HG02798 (cell line): Measurements from ENCODE around the gene SETD5.

ENCODE experiments used
- ATAC-seq: cut with Tn5 transposase; IDR thresholded peaks from one replicate; pipeline ENCODE4 v1.9.1; 2021; ENCODE audit warnings: mild to moderate bottlenecking; ENCODE audit not compliant: unreplicated experiment, poor library complexity

Gene SETD5

GRCh38 chr3:9405756-9406155 lies 8.3 kb downstream of the SETD5 start:
- ATAC-seq = no peak

- ATAC-seq = no peak
Observed at GRCh38 chr3:9406856-9407626, 9.6 kb downstream of the SETD5 start.

GRCh38 chr3:9408061-9408460 lies 10.6 kb downstream of the SETD5 start:
- ATAC-seq = no peak

- no peak for ATAC-seq
Observed at GRCh38 chr3:9408546-9408945, 11.1 kb downstream of the SETD5 start.

- ATAC-seq = no peak
Observed at GRCh38 chr3:9409981-9410854, 12.8 kb downstream of the SETD5 start.

- ATAC-seq = no peak
Observed at GRCh38 chr3:9411302-9411701, 13.9 kb downstream of the SETD5 start.

GRCh38 chr3:9412293-9412692 lies 14.9 kb downstream of the SETD5 start:
- no peak for ATAC-seq

GRCh38 chr3:9414826-9415225 lies 17.4 kb downstream of the SETD5 start:
- no peak for ATAC-seq

GRCh38 chr3:9415485-9416138 lies 18.2 kb downstream of the SETD5 start:
- no peak for ATAC-seq

GRCh38 chr3:9416139-9416780 lies 18.8 kb downstream of the SETD5 start:
- no peak for ATAC-seq

GRCh38 chr3:9420850-9421549 lies 23.6 kb downstream of the SETD5 start:
- no peak for ATAC-seq

- no peak for ATAC-seq
Observed at GRCh38 chr3:9422712-9423424, 25.5 kb downstream of the SETD5 start.

GRCh38 chr3:9428411-9428810 lies 31.0 kb downstream of the SETD5 start:
- no peak for ATAC-seq

GRCh38 chr3:9430733-9431132 lies 33.3 kb downstream of the SETD5 start:
- ATAC-seq = no peak

- ATAC-seq = no peak
Observed at GRCh38 chr3:9433627-9434521, 36.5 kb downstream of the SETD5 start.

- ATAC-seq = no peak
Observed at GRCh38 chr3:9435316-9435715, 37.9 kb downstream of the SETD5 start.

GRCh38 chr3:9439331-9439730 lies 41.9 kb downstream of the SETD5 start:
- no peak for ATAC-seq

- ATAC-seq = no peak
Observed at GRCh38 chr3:9441501-9442221, 44.2 kb downstream of the SETD5 start.
